Stimulated activated CD4-positive, alpha-beta T cell treated with anti-CD3 and anti-CD28 coated beads, Interleukin-1b, Interleukin-23, amount 100 ng/mL, for 24 hours (primary cell): ENCODE data around the gene LTB4R.

ENCODE experiments used
- DNase-seq, 4 experiments: peaks; one replicate each; pipeline ENCODE4 v3.0.0-alpha.2; 2020; ENCODE audit warnings: low read depth in 4 of 4, low spot score in 1 of 4

Gene LTB4R

GRCh38 chr14:24366721-24367513 is 55.6 kb downstream of the LTB4R start:
- DNase-seq: peak in 1 of 4 experiments; percentile 6
